Activated CD4-positive, alpha-beta T cell treated with anti-CD3 and anti-CD28 coated beads, Interleukin-10, Interleukin-2, amounts not matched to agents 100 ng/mL and 50 ng/mL, durations not matched to agents 16 hours and 8 hours (primary cell): ENCODE measurements around the gene MIS18A.

Source experiments
- DNase-seq: peaks from one replicate; pipeline ENCODE4 v3.0.0-alpha.2; 2020

The MIS18A gene

DNA sequence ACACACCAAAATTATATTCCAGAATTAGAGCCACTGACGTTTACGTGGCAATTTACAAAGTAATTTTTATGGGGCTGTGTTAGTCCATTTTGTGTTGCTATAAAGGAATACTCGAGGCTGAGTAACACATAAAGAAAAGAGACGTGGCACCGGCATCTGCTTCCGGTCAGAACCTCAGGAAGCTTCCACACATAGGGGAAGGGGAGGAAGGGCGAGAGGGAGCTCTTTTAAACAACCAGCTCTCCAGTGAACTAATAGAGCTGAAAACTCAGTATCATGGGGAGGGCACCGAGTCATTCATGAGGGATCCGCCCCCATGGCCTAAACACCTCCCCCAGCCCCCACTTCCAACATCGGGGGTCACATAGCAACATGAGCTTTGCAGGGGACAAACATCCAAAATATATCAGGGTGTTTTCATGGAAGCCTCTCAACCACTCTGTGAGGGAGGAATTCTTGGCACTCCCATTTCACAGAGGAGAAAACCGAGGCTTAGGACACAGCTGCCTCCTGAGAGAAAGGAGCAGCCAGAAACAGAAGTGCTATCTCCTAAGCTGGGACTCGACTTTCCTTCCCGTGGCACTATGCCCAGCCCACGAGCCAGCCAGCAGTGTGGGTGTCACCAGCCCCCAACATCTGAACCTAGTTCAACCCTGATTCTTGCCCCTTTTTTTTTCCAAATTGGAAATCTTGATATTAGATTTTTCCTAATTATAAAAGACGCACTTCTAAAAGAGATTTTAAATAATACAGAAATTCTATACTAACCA lies 29.2 kb downstream of the MIS18A start:
- no peak for DNase-seq

DNA sequence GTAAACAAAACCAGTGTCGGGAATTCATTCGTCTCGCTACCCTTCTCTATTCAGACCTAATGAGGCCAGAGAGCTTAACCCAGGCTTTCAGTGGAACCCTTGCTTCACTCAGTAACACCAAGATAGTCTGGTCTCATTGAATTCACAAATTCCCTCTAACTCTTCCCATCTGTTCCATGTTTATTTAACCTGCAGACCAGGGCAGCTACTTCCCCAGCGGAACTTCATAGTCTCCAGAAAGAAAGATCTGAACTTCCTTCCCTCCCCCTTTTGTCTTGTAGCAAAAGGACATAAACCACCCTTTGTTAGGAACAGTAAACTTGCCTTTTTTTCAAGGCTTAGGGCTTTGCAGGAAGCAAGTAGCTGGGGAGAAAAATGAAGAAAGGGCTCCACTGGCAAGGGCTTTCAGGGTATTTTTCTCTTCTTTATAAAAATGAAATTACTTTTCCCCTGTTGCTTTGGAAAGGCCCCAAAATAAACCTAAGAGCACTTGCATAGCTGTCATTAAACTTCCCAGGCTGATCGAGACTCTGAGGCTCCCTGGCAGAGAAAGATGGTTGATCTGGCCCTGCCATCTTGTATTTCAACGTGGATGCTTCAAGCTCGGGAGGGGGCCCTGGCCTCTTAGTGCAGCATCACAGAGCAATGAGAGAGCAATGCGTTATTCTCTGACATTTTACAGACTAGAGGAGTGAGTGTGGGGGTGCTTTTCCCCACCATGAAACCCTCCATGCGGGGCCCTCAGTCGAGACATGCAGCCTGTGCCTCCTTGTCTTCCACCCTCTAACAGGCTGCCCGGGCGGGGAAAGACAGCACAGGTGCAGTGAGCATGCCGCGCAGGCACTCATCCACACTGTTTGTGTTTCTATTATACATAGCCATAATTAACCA lies 30.0 kb downstream of the MIS18A start:
- DNase-seq = no peak

DNA sequence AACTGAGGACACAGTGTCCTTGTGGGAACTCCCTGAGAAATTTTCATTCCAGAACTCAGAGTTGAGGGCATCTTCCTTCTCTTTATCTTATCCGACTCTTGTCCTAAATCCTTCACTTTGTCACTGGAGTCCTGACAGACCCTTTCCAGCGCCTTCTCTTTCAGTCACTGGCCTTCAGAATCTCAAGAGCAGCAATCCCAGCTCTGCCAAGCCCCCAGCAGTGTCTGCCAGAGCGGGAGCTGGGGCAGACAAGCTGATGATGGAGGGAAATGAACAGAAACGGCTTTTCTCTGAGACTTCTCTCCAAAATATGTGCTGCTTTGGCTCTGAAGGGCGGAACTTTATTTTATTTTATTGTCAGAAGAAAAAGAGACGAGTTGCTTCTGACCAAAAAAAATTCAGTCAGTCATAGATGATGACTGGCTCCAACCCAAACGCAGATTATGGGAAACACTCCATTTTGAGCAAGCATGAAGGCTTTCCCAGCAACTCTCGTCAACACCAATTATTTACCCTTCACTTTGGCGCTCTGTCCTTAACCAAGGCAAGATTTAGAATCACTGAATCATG lies 32.2 kb downstream of the MIS18A start:
- no peak for DNase-seq

DNA sequence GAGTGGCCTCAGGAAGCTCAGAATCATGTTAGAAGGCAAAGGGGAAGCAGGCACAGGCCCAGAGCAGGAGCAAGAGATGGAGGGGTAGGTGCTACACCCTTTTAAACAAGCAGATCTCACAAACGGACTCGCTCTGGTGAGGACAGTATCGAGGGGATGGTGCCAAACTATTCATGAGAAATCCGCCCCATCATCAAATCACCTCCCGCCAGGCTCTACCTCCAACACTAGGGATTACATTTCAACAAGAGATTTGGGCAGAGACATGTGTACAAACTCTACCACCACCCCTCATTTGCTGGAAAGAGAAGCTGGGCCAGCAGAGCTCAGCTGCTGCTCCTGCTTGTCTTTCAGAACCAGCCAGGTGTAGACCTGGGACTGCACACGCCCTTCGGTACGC lies 32.9 kb downstream of the MIS18A start:
- no peak for DNase-seq

DNA sequence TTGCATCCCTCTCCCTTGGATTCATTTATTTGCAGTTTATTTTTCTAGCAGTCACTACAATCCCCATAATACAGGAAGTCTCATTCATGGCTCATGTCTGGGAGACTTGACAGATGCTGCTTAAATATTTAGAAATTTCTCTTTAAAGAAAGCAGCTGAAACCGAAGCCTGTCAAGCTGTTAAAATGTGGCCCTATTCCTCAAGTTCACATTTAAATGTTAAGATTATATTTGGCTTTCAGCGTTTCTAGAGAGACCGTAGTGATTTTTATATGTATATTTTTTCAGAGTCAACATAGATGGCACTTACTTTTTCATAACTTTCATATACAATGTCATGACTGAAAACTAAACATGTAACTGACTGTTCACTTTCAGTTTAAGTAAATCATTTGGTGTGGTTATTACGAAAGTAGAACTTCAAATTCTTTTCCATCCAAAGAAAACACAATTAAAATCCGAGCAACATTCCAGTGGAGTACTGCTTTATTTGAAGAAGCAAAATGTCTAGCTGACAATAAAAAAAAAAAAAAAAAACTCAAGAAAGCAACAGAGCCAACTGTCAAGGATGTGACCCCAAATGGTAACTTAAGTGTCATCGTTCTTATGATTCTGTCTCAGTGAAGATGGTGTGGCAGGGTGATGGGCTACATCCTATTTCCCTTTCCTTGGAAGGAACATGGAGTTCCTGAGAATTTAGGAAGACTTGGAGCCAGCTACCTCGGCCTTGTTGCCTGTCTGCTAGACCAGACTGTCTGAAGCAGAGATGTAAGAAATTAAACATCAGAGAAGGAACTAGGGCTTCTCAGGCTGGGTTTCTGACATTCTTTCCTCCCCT lies 37.8 kb downstream of the MIS18A start:
- DNase-seq = peak; percentile 43

DNA sequence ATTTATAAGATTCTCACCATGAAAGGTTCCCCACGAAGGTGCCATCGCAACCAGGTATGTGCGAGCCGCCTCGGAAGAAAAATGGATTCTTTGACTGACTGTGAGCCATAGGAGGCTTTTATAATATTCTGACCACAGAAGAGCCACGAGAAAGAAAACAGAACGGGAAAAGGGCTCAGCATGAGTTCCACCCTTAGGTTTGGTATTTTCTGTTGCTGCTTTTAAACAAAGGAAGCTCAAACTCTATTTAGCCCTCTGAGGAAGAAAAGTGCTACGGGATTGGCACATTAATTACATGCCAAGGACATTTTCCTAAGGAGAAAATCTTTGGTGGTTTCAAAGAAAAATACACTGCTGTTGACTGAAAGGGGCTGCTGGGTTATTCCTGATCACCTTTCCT lies 39.3 kb downstream of the MIS18A start:
- DNase-seq = no peak

DNA sequence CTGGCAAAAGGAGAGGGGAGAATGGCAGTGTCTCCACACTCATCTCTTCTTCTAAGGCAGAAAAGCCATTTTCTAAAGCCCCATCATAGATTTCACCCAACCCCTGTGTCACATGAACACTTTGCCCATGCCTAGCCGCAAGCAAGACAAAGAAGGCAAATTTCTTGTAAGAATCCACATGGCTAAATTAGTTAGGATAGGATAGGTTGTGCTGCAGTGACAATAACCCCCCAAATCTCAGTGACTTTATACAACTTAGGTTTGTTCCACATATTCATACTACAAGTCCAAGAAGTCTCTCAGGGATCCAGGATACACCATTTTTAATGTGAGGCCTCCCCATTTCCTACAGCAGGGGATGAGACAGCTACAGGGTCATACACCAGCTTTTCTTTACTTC lies 40.8 kb downstream of the MIS18A start:
- no peak for DNase-seq

DNA sequence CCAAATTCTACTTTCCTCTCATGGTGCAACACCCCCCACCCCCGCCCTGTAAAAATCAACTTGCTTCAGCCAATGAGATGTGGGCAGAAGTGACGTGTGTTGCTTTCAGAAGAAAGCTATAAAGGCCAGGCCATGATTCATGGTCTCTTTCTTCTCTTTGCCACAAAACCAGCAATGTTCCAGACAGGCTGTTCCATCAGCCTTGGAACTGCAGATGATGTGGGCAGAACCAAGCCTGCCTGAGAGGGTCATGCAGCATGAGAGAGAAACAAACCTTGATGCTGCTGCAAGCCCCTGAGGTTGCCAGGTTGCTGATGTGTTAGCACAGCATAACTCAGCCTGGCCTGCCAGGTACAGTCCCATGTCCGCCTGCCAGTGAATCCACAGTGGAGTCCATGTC lies 41.8 kb downstream of the MIS18A start:
- DNase-seq = no peak

DNA sequence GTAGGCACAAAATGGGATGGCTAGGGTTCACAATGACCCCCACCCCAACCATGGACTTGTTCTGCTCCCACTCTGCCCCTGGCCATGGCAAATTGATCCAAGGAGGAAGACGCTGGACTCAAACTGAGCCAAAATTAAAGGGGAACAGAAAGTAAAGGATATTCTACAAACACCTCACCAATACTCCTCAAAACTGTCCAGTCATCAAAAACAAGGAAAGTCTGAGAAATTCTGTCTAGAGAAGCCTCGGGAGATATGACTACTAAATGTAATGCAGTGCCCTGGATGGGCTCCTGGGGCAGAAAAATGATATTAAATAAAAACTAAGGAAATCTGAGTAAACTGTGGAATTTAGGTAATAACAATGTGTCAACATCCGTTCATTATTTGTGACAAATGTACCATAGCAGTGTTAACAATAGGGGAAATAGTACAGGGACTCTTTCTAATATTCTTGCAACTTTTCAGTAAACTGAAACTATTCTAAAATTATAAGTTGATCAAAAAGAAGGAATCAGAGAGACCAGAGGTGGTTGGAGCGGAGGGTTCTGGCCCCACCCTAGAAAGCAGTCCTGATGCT lies 45.0 kb downstream of the MIS18A start:
- no peak for DNase-seq

DNA sequence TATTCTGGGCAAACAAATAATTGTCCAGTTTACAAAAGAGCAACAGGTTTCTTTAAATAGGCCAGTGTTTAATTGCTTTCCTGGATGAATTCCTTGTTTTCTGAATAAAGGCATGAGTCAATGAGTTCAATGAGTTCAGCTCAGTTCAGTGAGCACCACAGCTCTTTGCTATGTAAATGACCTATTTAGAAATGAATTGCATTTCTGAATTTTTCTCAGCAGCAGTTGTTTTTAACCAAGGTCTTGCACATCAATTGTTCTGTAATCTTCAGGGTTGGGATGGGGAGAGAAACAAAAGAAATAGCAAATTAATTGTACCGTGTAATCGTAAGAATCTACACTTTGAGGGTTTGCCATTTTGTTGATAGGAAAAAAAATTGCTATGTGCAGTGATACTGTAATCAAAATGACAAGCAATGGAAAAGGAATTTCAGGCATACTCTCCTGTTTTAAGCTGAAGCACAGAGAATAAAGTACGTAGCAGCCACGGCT lies 45.7 kb downstream of the MIS18A start:
- DNase-seq = no peak

DNA sequence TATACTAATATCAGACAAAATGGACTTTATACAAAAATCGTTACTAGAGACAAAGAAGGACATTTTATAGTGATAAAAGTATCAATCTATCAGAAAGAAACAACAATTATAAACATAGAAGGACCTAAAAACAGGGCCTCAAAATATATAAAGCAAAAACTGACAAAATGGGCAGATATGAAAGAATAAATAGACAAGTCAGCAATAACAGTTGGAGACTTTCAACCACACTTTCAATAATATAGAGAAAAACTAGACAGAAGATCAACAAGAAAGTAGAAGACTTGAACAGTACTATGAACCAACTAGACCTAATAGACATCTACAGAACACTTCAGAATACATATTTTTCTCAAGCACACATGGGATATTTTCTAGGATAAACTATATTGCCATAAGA lies 52.4 kb downstream of the MIS18A start:
- no peak for DNase-seq
